Limb (tissue), 2 donors: Measurements from ENCODE around the gene IL31.

Experiments
- DNase-seq, 2 donors: peaks; one replicate each; pipeline ENCODE4 v3.0.0-alpha.2; 2016; ENCODE audit errors: extremely low spot score in 2 of 2

The IL31 gene

DNA sequence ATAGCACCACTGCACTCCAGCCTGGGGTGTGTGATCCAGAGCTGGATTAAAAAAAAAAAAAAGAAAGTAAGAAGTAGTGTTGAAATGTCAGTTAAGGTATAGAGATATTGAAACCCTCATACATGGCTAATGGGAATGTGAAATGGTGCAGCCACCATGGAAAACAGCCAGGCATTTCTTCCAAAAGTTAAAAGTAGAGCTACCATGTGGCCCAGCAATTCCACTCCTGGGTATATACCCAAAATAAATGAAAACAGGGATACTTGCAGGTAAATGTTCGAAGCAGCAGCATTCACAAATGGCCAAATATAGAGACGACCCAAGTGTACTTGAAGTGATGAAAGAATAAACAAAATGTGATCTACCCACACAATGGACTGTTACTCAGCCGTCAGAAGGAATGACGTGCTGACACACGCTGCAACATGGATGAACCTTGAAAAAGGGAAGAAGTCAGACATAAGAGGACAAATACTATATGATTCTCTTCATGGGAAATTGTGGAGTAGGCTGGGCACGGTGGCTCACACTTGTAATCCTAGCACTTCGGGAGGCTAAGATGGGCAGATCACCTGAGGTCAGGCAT, 15.2 kb downstream of the IL31 start:
- DNase-seq: no peak

DNA sequence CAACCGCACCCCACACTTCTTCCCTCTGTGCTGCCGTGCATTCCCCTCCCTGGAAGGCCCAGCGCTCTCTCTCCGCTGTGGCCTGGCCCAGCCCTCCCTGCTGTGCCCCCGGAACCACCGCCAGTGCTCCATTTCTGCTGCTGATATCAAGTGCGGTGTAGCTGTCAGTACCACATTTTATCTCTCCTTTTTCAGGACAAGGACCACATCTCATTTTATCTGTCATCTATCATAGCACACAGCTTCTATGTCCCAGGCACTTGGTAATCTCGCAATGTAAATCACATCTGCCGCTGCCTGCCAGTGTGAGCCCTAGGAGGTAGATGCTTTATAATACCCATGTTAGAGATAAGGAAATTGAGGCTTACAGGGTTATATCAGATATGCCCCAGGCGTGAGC, 18.3 kb downstream of the IL31 start:
- no peak for DNase-seq

DNA sequence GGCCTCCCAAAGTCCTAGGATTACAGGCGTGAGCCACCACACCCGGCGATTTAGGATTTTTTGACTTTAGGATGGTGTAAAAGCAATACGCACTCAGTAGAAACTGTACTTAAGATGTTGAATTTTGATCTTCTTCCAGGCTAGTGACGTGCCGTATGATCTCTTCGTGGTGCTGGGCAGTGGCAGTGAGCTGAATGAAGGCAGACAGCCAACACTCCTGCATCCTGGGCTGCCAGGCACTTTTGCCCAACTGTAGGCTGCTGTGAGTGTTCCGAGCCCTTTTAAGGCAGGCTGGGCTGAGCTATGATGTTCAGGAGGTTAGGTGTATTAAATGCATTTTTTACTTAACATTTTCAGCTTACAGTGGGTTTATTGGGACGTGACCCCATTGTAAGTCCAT, 21.3 kb downstream of the IL31 start:
- DNase-seq: no peak

DNA sequence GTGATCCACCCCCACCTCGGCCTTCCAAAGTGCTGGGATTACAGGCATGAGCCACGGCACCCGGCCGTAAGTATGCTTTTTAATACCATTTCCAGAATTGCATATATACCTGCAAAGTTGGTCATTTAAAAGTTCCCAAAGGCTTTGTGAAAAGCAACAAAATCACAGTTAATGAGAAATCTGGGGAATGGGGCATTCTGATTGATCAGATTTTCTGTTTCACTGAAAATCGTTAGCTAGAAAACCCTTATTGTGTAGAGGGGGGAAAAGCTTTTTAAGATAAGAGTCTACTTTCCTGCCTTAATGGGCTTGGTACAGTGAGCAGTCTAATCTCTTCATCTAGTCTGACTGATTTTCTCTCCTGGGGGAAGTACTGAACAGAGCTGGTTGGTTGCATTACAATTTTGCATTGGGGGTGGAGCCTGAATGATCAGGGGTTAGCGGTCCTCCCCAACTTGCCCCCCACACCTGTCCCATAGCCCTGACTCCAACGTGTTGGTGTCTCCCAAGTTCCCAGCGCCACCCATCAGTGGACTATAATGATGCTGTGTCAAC, 23.8 kb downstream of the IL31 start:
- no peak for DNase-seq

DNA sequence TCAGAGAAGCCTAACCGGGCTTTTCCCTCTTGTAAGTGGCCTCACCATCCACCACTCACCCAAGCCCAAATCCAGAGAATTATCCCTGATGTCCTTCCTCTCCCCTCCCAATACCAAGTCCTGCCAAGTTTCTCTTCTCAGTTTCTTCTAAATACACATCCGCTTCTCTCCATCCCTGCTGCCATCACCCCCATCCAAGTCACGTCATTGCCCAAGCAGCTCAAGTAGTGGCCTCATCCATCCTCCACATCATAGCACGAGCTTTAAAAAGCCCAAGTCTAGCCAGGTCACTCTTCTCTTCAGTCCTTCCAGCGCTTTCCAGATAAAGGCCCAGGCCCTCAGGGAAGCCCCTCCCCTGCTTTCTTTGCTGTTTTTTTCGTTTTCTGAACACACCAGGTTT, 25.4 kb downstream of the IL31 start:
- DNase-seq: no peak

DNA sequence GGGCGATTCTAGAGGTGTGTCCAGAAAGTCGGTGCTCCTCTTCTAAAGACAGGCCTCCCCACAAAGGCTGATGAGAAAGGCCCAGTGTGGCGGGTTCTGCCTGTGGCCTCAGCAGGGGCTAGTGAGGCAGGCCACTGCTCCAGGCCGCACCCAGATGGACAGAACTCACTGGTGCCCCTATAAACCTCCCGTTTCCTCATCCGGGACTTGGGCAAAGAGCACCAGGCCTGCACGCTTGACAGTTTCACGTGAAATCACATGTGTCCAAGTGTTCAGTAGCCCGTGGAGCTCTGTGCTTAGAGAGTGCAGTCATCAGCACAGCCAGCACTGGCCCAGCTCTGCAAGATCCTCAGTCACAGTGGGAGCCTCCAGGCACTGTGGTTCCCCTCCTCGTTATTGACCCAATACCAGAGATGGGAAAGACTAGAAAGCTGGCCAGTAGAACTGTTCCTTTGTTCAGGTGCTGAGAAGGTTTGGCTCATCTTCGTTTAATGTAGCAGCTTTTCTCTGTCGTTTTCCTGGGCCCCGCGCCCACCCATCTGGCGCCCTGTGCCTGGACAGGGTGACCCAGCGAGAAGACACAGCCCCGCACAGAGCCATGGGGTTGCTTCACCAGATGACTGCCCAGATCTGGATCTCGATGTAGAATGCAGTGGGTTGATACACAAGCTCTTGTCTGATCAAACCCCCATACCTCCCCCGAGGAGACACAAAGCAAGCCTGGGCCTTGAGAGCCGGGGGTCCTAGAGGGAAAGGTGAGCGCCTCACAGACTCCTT, 26.3 kb downstream of the IL31 start:
- no peak for DNase-seq

DNA sequence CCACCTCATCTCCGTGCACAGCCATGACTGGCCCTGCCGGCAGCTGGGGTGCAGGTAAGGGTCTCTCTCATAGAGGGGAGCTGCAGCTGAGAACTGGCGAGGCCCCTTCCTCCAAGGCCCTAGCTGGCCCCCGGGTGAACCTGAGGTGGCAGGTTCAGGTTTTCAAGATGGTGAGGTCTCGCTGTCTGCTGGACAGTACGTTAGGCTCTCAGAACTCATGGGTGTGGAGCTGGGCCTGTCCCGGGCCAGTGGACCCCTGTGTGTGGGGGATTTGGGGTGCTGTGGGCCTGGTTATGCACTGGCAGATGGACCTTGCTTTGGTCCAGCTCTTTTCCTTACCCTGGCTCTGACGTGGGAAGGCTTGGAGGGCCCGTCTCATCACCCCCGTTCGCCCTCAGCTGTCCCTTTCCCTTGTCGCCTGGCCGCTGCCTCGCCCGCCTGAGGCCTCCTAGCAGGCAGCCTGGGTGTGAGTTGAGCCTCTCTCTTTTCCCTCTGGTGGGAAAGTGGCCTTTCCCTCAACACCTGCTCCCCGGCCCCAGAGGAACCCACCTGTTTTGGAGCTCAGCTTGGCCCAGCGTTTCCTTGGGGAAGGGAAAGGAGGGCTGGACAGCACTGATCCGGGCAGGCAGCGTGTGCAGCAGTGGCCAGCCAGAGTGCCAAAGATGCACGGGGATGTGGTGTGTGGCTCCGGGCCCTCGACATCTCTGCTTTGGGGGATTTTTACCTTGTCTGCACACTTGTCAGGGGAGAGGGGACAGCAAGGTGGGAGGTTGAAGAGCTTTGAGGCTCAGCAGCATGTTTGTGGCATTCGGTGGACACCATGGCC, 28.3 kb downstream of the IL31 start:
- DNase-seq: no peak

DNA sequence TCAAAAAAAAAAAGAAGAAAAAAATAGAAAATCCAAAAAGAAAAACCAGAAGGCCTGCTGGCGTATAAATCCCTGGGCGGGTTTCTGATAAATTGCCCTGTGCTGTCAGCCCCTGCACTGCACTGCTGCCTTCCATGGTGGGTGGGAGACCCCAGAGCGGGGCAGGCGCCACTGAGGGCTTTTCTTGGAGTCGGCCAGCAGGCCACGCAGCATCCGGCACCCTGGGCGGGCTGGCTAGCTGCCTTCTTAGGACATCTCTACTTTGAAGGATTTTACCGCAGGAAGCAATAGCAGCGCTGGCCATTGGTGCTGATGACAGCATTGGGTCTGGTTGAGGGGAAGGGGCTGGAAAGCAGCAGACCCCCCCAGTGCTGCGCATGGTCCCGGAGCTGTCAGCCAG, 29.1 kb downstream of the IL31 start:
- DNase-seq: no peak

DNA sequence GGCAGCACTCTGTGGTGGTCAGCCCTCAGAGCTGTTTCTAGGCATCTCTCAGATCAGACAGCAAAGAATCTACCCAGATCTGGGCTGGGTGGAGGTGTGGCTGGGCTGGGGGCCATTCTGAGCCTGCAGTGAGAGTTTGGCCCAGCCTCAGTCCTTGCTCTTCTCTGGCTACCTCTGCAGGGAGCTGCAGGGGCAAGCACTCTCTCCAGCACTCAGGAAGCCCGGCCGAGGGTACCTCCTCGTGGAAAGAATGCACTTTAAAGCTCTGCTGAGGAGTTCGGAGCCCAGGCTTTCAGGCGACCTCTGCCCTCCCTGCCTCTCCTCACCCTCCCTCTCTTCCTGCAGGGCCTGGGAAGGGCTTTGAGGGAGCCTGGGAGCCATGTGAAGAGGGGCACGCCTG, 31.2 kb downstream of the IL31 start:
- no peak for DNase-seq

DNA sequence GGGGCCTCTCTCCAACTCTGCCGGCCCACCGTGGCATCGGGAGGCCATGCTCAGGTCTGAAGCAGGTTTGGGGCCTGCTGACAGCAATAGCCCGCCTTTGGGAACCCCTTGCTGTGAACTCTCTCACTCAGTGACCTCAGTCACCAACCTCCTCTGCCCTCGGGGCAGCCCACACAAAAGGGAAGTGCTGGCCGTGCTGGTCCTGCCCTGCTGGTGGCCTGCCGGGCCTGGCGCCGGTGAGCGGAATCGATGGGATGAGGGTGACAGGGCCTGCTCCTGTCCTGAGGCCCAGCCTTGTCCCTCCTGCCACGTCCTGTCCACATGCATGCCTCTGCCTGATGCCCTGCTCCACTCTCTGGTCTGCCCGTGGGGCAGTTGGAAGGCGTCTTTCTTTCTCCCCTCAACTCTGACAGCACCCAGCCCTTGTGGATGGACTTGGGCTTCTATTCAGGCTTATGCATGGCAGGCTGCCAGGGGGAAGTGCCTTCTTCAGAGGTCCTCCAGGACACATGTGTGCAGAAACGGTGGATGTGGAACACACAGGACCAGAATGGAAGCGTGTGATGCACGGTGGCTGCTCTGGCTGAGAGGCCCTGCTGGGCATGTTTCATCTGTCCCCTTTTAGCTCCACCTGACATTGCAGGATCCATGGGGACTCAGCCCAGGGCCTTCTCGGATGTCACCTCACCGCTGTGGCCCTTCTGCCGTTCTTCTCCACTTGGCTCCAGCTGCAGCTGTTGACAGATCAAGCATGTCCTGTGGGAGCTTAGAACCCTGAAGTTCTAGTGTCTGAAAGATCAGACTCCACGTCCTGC, 31.9 kb downstream of the IL31 start:
- no peak for DNase-seq

DNA sequence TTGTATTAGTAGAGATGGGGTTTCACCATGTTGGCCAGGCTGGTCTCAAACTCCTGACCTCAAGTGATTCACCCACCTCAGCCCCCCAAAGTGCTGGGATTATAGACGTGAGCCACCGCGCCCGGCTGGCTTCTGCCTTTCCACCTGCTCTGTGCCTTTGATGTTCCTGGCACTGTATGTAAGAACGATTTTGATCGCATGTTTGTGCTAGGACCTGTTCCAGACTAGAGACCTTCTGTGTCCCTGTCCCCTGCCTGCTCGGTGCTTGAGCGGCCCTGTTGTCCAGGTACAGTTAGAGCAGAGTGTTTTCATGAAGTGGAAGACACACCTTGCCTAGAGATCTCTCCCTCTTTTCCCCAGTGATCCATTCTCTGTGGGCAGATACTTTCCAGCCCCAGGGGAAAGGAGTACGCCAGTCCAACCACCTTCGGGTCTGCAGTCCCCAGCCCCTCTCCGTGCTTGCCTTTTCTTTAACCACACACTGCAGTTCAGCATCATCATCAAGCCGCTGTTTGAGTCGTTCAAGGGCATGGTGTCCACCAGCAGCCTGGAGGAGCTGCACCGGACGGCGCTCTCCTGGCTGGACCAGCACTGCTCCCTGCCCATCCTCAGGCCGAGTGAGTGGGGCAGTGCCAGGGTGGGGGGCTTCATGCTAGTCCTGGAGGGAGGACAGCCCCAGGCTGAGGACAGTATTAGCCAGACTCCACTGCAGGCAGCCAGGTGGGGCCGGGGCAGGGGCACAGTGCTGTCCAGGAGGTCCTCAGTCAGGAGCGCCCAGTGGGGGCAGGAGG, 33.4 kb downstream of the IL31 start:
- no peak for DNase-seq

DNA sequence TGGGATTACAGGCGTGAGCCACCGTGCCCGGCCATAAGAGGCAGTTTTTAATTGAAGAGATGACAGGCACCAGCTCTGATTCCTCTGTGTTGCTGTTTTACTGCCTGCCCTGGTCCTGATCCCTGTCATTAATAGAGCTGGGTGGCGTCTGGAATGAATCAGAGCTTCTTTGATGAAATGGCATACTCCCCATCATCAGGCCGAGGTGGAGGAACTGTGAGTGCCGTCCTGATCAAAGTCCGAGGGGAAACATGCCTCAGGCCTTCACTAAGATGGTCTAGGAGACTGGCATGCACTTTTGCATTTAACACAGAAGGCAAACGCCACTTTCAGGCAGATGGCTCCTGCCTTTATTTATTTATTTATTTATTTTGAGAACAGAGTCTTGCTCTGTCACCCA, 34.1 kb downstream of the IL31 start:
- DNase-seq: no peak

DNA sequence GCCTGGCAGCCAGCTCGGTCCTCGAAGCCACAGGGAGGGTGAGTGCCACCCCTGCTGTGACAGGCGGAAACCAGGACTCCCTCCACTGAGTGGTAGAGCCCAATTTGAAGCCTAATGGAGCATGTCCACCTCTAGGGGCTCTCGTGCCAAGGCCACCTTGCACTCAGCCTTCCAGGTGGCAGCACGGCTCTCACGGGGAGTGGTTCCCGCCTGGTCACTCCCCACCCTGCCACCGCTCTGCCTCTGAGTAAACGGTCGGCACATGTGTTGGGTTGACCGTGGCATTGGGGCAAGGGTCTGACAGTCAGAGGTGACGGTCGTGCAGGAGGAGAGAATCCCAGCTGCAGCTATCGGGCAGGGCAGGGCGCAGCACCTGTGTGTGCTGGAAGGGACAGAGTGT, 34.8 kb downstream of the IL31 start:
- no peak for DNase-seq

DNA sequence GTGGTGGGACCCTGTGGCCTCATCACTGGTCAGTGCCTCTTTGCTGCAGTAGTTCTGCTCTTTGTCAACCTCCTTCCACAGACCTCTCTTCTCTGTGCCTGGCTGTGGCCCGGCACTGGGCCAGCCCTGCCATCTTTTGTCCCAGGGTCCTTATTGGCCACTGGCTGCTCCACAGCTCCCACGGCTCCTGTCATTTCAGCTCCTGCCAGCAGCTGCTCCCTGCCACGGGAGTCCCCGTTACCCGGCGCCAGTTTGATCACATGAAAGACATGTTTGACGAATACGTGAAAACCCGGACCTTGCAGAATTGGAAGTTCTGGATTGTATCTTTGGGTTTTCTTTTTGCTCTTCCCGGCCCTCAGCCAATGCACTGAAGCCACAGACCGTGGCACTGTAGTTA, 35.4 kb downstream of the IL31 start:
- no peak for DNase-seq

DNA sequence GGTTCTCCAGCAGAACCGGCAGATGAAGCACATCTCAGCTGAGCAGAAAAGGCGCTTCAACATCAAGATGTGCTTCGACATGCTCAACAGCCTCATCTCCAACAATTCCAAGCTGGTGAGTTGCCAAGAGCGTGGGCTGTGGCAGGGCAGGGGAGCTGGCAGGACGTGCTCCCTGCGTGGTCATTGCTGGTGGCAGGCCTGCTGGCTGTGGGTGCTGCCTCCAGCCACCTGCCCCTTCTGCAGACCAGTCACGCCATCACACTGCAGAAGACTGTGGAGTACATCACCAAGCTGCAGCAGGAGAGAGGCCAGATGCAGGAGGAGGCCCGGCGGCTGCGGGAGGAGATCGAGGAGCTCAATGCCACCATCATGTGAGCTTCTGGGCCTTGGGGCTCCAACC, 35.8 kb downstream of the IL31 start:
- DNase-seq: no peak

DNA sequence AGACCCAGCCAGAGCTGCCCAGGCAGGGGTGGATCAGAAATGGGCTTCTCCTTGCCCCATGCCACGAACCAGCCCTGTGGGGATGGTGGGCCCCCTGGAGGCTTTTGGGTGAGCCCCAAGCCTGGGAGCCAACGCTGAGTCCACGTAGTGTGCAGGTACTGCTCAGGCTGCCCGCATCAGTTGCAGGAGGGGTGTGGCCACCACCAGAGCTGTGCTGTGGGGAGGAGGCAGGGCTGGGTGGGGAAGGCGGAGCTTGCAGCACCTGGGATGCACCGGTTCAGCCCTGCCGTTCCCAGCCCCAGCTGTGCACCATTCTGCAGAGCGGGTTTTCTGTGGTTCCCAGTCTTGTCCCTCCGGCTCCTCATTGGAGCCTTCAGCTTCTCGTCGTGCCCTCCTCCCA, 36.3 kb downstream of the IL31 start:
- DNase-seq: no peak

DNA sequence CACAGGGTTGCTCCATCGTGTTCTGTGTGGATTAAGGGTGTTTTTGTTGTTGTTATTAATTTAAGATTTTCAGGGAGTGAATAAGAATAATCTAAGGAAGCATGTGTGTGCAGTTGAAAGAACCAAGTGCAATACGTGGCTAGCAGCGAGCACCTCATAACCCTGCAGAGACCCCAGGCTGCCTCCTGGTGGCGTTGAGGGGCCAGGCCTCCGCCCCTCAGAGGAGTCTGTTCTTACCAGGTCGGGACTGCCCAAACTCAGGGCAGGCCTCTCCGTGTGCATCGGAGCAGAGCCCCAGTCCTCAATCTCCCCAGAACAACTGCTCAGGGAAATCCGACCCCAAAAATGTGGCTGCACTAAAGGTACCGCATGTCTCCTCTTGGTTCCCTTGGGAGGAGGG, 36.8 kb downstream of the IL31 start:
- no peak for DNase-seq

DNA sequence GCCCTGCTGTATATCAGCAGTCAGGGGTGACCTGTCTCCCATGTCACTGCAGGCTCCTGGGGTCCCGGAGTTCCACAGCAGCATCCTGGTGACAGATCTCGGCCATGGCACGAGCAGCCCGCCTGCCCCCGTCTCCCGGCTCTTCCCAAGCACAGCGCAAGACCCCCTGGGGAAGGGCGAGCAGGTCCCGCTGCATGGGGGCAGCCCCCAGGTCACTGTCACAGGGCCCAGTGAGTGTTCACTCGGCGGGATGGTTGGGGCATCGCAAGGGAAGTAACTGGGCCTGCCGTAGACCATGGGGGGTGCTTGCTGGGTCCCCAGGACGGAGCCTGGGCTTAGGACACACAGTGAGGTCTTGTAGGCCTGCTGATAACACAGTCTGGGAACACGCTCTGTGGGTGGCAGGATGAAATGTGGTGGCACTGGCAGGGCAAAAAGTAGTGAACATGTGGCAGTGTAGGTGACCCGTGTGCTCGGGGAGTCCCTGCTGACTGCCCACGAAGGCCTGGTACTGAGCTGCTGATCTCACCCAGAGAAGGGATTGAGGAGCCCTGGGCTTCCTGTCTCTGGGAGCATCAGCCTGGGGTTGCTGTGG, 38.5 kb downstream of the IL31 start:
- DNase-seq: no peak

DNA sequence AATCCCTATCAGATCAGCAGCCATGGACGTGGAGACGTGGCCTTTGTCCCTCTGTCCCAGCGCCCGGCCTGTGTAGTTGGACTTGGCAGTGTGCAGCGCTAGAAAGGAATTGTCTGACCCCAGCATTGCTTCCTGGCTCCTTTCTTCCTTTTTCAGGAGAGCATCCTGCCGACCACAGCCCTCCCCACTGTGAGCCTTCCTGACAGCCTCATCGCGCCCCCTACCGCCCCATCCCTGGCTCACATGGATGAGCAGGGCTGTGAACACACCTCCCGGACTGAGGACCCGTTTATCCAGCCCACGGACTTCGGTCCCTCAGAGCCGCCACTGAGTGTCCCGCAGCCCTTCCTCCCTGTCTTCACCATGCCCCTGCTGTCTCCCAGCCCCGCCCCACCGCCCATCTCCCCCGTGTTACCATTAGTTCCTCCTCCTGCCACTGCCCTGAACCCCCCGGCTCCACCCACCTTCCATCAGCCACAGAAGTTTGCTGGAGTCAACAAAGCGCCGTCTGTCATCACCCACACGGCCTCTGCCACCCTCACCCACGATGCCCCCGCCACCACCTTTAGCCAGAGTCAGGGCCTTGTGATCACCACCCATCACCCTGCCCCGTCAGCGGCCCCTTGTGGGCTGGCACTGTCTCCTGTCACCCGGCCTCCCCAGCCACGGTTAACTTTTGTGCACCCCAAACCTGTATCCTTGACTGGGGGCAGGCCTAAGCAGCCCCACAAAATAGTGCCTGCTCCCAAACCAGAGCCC, 40.6 kb downstream of the IL31 start:
- no peak for DNase-seq

DNA sequence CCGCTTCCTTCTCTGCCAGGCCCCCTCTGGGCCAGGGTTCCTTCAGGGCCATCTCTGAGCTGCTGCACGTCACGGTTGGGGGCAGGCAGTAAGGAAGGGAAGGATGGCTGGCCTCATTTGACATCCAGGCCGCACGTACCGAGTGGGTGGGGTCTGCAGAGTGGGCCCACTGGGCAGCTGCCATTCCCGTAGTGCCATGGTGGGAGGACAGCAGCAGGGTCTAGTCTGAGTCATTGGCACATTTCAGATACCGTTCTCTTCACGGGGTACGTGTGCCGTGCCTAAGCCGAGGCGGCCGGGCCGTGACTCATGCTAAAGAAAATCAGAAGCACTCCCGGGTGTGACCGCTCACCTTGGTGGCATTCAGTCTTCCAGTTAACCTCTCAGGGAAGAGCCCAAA, 43.9 kb downstream of the IL31 start:
- no peak for DNase-seq
